Stimulated activated CD4-positive, alpha-beta T cell treated with anti-CD3 and anti-CD28 coated beads, Interleukin-1b, Interleukin-23, amount 100 ng/mL, for 24 hours (primary cell): Measurements from ENCODE around the gene FKBP6.
A peak's percentile ranks its signal among the peaks of the same experiment; 100 is the strongest.
"Not testable (repeated sequence)": the region's sequence is repeated elsewhere in the genome, so short reads cannot be mapped to it uniquely, and the experiment has no call there.

Source experiments
- DNase-seq, 4 experiments: peaks; one replicate each; pipeline ENCODE4 v3.0.0-alpha.2; 2020; ENCODE audit warnings: low read depth in 4 of 4, low spot score in 1 of 4

Gene FKBP6

GRCh38 chr7:73327922-73328321 is at the start of gene FKBP6, which contains the start of gene TRIM50:
Gene FKBP6, plus strand, starts transcription at chr7:73328161. Its CDS starts 268 bp downstream, at chr7:73328429.
Gene TRIM50, minus strand, starts transcription at chr7:73328082. Its CDS starts 3,295 bp downstream, at chr7:73324787.
- not testable (repeated sequence) for DNase-seq

DNA sequence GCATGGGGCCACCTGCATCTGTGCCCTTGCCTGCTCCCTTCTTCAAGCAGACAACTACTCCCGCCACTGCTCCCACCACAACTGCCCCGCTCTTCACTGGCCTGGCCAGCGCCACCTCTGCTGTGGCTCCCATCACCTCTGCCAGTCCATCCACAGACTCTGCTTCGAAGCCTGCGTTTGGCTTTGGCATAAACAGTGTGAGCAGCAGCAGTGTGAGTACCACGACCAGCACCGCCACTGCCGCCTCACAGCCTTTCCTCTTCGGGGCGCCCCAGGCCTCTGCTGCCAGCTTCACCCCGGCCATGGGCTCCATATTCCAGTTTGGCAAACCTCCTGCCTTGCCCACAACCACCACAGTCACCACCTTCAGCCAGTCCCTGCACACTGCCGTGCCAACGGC is 30.7 kb upstream of the FKBP6 start:
- not testable (repeated sequence) for DNase-seq

DNA sequence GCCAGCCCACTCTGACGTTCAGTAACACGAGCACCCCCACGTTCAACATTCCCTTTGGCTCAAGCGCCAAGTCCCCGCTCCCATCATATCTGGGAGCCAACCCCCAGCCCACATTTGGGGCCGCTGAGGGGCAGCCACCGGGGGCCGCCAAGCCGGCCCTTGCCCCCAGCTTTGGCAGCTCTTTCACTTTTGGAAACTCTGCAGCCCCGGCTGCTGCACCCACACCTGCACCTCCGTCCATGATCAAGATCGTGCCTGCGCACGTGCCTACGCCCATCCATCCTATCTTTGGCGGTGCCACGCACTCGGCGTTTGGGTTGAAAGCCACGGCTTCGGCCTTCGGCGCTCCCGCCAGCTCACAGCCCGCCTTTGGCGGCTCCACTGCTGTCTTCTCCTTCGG is 30.3 kb upstream of the FKBP6 start:
- not testable (repeated sequence) for DNase-seq

- DNase-seq, result not testable (repeated sequence)
These were observed 28.1 kb upstream of the FKBP6 start for GRCh38 chr7:73299812-73300211.

DNA sequence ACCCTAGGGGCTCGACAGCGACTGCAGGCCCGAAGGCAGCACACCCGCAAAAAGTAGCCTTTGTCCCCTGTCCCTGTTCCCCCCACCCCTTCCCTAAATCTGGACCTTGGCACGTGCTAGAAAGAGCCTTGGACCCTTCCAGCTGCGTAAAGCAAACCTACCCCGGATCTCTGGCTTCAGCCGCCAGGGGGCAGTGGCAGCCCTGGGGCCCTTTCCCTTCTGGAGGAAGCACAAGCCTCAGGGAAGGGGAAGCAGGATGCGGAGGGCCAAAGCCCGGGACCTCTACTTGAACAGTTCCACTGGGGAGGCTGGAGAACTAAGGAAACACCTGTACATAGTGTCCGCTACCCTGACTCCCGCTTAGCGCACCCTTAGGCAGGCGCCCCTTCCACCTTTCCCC is 26.9 kb upstream of the FKBP6 start:
- DNase-seq, result not testable (repeated sequence)

GRCh38 chr7:73302846-73303245 is 25.1 kb upstream of the FKBP6 start:
- not testable (repeated sequence) for DNase-seq

GRCh38 chr7:73303546-73303945 is 24.4 kb upstream of the FKBP6 start:
- DNase-seq, result no peak

DNA sequence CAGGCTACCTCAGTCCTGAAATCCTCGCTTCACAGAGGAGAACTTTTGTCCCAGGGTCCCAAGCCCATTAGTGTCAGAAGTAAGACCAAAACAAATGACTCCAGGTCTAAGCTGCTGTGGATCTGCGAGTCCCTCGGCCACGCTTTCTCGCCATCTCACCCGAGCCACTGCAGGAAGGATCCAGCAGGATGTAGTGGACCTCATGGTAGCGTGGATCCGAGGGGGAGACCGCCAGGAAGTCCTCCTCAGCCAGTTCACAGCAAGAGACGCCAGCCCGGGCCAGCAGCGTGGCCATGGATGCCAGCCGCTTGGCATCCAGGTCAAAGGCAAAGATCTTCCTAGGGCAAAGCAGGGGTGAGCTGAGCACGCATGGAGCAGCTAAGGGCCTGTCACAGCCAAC is 23.9 kb upstream of the FKBP6 start:
- no peak for DNase-seq

GRCh38 chr7:73304612-73305387 is 23.2 kb upstream of the FKBP6 start:
- DNase-seq, result not testable (repeated sequence)

DNA sequence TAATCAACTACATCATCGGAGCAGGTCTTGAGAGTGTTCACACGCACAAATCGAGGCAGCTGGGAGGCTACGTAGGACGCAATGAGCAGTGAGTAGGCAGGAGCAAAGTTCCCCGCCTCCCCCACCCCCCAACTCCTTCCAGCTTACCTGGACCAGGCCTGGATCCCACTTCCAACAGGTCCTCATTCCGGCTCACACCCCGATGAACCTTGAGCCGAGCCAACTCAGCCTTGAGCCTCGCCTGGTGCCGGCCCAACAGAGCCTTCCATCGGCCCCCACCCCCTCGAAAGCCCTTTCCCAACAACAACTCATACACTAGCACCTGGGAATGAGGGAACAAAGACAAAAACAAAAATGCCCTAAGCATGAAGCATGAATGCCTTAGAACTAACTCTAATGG is 20.5 kb upstream of the FKBP6 start:
- no peak for DNase-seq

DNA sequence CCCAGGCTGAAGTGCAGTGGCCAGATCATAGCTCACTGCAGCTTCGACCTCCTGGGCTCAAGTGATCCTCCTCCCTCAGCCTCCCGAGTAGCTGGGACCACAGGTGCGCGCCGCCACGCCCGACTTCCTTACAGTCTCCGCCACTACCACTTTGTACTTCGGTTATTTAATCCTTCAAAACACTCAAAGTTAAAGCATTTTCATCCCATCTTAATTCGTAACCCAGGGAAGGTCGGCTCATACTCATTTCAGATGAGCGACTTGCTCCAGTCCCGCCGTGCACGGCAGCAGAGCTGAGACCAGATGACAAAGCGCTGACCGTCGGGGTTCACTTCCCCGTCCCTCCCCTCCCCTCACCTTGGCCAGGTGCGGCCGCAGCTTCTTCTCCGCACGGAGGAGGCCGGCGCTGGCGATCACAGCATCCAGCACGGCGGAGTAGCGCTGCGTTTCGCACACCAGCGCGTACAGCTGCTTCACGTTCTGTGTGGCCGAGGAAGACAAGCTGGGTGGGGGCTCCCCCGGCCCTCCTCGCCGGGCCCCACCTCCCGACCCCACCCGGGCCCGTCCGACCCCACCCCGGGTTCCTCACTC is 19.8 kb upstream of the FKBP6 start:
- DNase-seq, result no peak

DNA sequence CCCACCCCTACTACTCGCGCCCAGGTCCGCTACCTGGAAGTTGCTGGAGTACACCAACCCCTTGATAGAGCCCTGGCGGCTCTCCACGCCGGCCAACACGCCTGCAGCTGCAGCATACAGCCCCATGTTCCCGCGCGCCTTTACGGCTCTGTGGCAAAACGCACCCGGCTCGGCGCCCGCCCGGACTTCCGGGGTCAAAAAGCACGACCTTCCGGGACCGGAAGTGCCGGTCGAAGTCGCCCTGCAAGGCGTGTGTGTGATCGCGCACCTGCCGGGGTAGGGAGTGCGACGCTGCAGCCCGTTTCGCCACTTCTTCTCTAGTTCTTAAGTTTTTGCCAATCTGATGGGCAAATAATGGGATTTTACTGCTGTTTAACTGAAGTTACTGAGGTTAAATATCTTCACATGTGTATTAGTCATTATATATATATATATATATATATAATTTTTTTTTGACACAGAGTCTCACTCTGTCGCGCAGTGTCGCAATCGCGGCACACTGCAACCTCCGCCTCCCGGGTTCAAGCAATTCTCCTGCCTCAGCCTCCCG is 19.2 kb upstream of the FKBP6 start, which contains the start of gene NSUN5:
NSUN5 (minus strand) TSS at position 162 of the 550 bp plus-strand sequence; CDS start at position 126, 36 bp downstream.
- DNase-seq, result peak; percentile 71 to 89 (median 83)

DNA sequence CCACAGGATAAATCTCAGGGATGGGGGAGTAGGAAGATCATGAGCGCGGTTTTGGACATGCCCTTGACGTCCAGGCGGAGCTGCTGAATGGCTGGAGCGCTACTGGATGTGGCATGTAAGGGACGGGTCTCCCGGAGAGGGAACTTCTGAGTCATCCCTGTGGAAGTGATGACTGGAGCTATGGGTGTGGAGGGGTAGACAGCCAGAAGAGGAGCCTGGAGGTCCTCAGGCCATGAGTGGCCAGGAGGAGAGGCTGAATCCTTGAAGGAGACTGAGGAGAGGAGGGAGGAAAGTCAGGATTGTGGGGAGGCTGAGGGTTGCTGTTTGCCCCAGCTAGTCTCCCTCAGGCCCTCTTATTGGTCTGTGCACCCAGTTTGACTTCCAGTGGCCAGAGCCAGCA is 16.5 kb upstream of the FKBP6 start:
- DNase-seq, result not testable (repeated sequence)

DNA sequence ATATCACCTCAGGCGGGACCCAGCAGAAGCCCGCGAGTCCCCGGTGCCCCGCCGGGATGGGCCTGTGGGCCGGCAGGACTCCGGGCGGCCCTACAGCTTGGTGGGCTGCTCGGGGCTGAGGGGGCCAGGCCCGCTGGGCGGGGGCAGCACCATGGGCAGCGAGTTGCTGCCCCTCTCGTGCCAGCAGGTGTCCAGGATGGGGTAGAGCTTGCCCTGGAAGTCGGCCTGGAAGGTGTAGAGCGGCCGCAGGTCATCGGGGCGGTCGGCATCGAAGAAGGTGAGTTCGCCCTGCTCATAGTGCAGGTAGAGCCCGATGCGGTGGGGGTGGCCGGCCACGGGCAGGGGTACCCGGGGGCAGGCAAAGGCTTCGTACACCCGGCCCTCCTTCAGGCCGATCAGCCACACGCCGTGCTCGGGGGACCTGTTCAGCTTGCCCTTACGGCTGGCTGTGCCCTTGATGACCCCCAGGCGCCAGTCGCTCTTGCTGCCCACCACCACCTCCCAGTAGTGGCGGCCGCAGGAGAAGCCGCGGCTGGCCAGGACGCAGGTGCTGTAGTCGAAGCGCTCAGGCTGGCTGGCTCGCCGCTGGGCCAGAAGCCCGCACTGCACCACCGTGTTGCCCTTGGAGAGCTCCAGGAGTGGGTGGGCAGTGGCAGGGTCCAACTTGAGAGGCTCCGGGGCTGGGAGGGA is 15.0 kb upstream of the FKBP6 start:
- no peak for DNase-seq

GRCh38 chr7:73313521-73313906 is 14.4 kb upstream of the FKBP6 start:
- no peak for DNase-seq

- no peak for DNase-seq
These were observed 13.7 kb upstream of the FKBP6 start for GRCh38 chr7:73314271-73314670.

DNA sequence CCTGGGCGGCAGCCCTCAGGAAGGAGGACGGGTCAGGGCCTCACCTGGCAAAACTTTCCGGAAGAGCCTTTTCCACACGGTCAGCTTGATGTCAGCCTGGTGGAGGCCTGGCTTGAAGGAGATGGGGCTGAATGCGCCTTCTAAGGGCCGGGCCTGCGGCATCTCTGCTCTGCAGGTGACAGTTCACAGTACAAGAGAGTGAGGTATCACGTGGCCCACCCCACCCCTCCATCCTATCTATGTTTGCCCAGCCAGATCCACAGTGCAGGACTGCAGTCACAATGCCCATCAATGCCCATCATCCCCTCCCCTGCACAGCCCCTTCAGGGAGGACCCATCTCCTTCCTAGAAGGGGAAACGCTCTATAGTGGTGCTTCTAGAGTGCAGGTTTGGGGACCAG is 11.4 kb upstream of the FKBP6 start:
- no peak for DNase-seq

GRCh38 chr7:73318656-73319204 is 9.2 kb upstream of the FKBP6 start:
- DNase-seq, result not testable (repeated sequence)

DNA sequence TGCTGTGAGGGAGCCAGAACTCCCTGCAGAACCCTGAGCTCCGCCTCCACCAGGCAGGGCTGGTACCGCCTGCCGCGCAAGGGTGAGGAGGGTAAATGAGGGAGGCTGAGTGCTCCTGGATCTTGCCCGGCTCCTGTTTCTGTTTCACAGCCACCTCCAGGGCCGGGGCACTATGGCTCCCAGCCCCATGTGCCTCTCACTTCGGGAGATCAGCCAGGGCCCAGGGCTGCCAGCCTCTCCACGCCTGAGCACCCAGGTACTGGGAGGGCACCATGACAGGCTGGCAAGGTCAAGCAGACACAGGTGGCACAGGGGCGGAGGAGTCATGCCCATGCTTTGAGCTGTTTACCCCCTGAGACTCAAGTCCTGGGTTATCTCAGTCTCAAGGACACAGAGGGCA is 8.4 kb upstream of the FKBP6 start:
- not testable (repeated sequence) for DNase-seq

DNA sequence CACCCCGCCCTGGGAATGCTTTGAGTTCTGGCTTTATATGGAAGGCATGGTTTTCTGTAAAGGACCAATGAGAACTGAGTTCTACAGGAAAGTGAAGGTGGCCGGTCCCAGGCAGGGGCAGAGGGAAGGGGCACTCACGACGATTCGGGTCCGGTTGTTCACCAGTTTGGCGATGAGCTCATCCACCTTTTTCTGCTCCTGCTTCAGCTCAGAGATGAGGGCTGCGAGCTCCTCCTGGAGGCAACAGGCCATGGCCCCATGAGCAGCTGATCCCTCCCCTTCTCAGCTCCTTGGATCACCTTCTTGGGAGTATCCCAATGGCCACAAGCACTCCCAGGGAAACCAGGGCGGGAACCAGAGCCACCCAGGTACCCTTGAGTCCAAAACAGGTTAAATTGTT is 8.0 kb upstream of the FKBP6 start:
- not testable (repeated sequence) for DNase-seq

- DNase-seq, result not testable (repeated sequence)
These were observed 4.4 kb upstream of the FKBP6 start for GRCh38 chr7:73323434-73324080.
